HepG2 (cell line): ENCODE measurements around the gene EMILIN1. TPM values are rescaled to one million over a fixed set of nuclear protein-coding genes. Genes with fewer than 3 reads are reported as not detected.

Experiments
- ARNT2 ChIP-seq: sonication (generic); formaldehyde crosslinking; IDR thresholded peaks from 2 replicates; pipeline ENCODE4 v1.8.0; 2022; ENCODE audit warnings: mild to moderate bottlenecking, low read depth, missing genetic modification reagents, moderate library complexity
- BORCS8-MEF2B ChIP-seq: sonication (generic); formaldehyde crosslinking; IDR thresholded peaks from 2 replicates; pipeline ENCODE4 v1.8.0; 2022; ENCODE audit warnings: mild to moderate bottlenecking, missing genetic modification reagents
- GATA4 ChIP-seq: sonication (generic); IDR thresholded peaks from 2 replicates; pipeline ENCODE4 v1.6.1; 2016; ENCODE audit warnings: antibody characterized with exemption, low read depth, borderline replicate concordance
- GATAD2A ChIP-seq: IDR thresholded peaks from 2 replicates; pipeline ENCODE4 v1.6.1; 2016
- GFI1 ChIP-seq: sonication (generic); formaldehyde crosslinking; IDR thresholded peaks from 2 replicates; pipeline ENCODE4 v1.5.0; 2020; ENCODE audit warnings: missing genetic modification reagents, mild to moderate bottlenecking, borderline replicate concordance
- KLF15 ChIP-seq: sonication (generic); formaldehyde crosslinking; IDR thresholded peaks from 2 replicates; pipeline ENCODE4 v1.8.1; 2023; ENCODE audit warnings: borderline replicate concordance, mild to moderate bottlenecking, inconsistent platforms, missing genetic modification reagents, mixed read lengths
- NFE2L1 ChIP-seq: sonication (generic); formaldehyde crosslinking; IDR thresholded peaks from 2 replicates; pipeline ENCODE4 v1.4.0; 2020; ENCODE audit warnings: missing genetic modification reagents, mild to moderate bottlenecking, borderline replicate concordance
- NKX3-1 ChIP-seq: sonication (generic); formaldehyde crosslinking; IDR thresholded peaks from 2 replicates; pipeline ENCODE4 v1.5.0; 2020; ENCODE audit warnings: missing genetic modification reagents
- NR3C1 ChIP-seq: sonication (generic); formaldehyde crosslinking; IDR thresholded peaks from 2 replicates; pipeline ENCODE4 v1.4.0; 2020; ENCODE audit warnings: missing genetic modification reagents
- RBAK ChIP-seq: sonication (generic); formaldehyde crosslinking; IDR thresholded peaks from 2 replicates; pipeline ENCODE4 v1.5.1; 2020; ENCODE audit warnings: mild to moderate bottlenecking, missing genetic modification reagents
- SALL1 ChIP-seq: sonication (generic); formaldehyde crosslinking; IDR thresholded peaks from 2 replicates; pipeline ENCODE4 v1.8.0; 2022; ENCODE audit warnings: mild to moderate bottlenecking, missing genetic modification reagents
- SIX1 ChIP-seq: sonication (generic); formaldehyde crosslinking; IDR thresholded peaks from 2 replicates; pipeline ENCODE4 v1.4.0; 2020; ENCODE audit warnings: missing genetic modification reagents, borderline replicate concordance
- SMC3 ChIP-seq: IDR thresholded peaks from 2 replicates; pipeline ENCODE4 v1.6.1; 2011; ENCODE audit warnings: low read length, improper control_type of control experiment
- SYNCRIP ChIP-seq: fragments of 200-400 bp; formaldehyde crosslinking; IDR thresholded peaks from 2 replicates; pipeline ENCODE4 v1.6.1; 2018; ENCODE audit warnings: mild to moderate bottlenecking, low read depth, low read length; ENCODE audit not compliant: insufficient read depth
- ZKSCAN8 ChIP-seq: IDR thresholded peaks from 2 replicates; pipeline ENCODE4 v1.6.1; 2016; ENCODE audit warnings: borderline replicate concordance, missing genetic modification reagents, missing compliant biosample characterization
- ZNF674 ChIP-seq: sonication (generic); formaldehyde crosslinking; IDR thresholded peaks from 2 replicates; pipeline ENCODE4 v1.5.0; 2020; ENCODE audit warnings: low read depth, mild to moderate bottlenecking, missing genetic modification reagents
- ZNF749 ChIP-seq: sonication (generic); formaldehyde crosslinking; IDR thresholded peaks from 2 replicates; pipeline ENCODE4 v1.8.0; 2022; ENCODE audit warnings: mild to moderate bottlenecking, missing genetic modification reagents, moderate library complexity, borderline replicate concordance
- polyA plus RNA-seq, 8 experiments: library from polyadenylated mRNA; depleted of rRNA in 3 of 8; stranded (reverse) in 7 of 8; unstranded in 1 of 8; fragments of >200 nt; fragmentation: Illumina TruSeq in 4 of 8; extraction: Trizol in 4 of 8; gene quantifications; 2 replicates each; pipeline versions ENCODE4 v1.2.1 to v1.2.3, GENCODE V29; 2011 to 2016; ENCODE audit warnings: low read depth in 4 of 8, missing spikeins in 1 of 8, mixed read lengths in 1 of 8; ENCODE audit not compliant: insufficient read depth in 1 of 8
- total RNA-seq, 5 experiments: library from RNA; depleted of rRNA; stranded (reverse); fragments of >200 nt; fragmentation: Illumina TruSeq; extraction: Trizol; gene quantifications; 2 replicates each; pipeline ENCODE4 v1.2.3, GENCODE V29; 2016; ENCODE audit warnings: low read depth in 1 of 5
- TF ChIP-seq, protein P1 (sequence below): IDR thresholded peaks from 2 replicates; pipeline ENCODE4 v1.6.1; 2016; ENCODE audit warnings: control low read depth
- TF ChIP-seq, protein P2 (sequence below): sonication (generic); formaldehyde crosslinking; conservative IDR thresholded peaks from 2 replicates; pipeline ENCODE4 v1.8.0; 2022; ENCODE audit warnings: low read depth, missing genetic modification reagents
- TF ChIP-seq, protein P3 (sequence below): sonication (generic); formaldehyde crosslinking; IDR thresholded peaks from 2 replicates; pipeline ENCODE4 v1.5.0; 2020; ENCODE audit warnings: mild to moderate bottlenecking, missing genetic modification reagents
- TF ChIP-seq, protein P4 (sequence below): sonication (generic); formaldehyde crosslinking; IDR thresholded peaks from 2 replicates; pipeline ENCODE4 v1.4.0; 2020; ENCODE audit warnings: mild to moderate bottlenecking, missing genetic modification reagents
- TF ChIP-seq, protein P5 (sequence below): sonication (generic); formaldehyde crosslinking; IDR thresholded peaks from 2 replicates; pipeline ENCODE4 v1.8.0; 2022; ENCODE audit warnings: low read depth, missing genetic modification reagents
- TF ChIP-seq, protein P6 (sequence below): sonication (generic); formaldehyde crosslinking; IDR thresholded peaks from 2 replicates; pipeline ENCODE4 v1.4.0; 2020; ENCODE audit warnings: missing genetic modification reagents, low read depth, mild to moderate bottlenecking, borderline replicate concordance

EMILIN1 gene
- total and polyA plus RNA-seq, 2 of the 13 experiments (the other 11 are each of a cell fraction or from before 2014, with no cell fraction given): 8.1 to 9.7 TPM

DNA sequence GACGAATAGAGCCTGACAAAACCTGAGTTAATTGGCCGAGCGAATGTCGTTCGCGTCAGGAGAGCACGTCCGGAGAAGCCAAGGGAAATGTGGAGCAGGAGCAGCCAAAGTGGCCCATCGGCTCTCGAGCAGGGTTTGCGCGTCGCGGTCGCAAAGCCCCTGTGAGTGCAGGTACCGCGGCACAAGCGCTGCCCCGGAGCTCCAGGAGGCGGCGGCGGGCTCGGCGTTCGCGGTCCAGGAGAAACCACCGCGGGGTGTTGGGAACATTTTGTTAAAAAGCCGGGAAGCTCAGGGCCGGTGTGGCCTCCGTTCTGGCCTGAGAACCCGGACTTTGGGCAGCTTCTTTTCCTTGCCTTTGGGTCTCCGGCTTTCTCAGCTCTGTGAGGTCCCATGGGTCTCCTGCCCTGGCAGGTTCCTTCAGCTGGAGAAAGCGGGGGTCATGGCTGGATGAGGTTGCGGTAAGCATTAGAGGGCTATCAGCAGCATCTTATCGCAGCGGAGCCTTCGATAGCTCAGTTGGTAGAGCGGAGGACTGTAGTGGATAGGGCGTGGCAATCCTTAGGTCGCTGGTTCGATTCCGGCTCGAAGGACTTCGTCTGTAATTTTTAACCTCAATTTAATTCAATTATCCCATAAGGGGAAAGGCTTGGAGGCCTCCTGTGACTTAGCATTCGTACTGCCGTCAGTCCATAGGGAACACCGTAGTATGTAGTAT is 28.0 kb upstream of the EMILIN1 start (continued):
- TF ChIP-seq, protein P1, sequence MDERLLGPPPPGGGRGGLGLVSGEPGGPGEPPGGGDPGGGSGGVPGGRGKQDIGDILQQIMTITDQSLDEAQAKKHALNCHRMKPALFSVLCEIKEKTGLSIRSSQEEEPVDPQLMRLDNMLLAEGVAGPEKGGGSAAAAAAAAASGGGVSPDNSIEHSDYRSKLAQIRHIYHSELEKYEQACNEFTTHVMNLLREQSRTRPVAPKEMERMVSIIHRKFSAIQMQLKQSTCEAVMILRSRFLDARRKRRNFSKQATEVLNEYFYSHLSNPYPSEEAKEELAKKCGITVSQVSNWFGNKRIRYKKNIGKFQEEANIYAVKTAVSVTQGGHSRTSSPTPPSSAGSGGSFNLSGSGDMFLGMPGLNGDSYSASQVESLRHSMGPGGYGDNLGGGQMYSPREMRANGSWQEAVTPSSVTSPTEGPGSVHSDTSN (CRISPR knock-in tag): no peak
- TF ChIP-seq BORCS8-MEF2B (CRISPR knock-in tag) (peak; percentile 93; the same call in 1 of the 2 replicates), GATA4 (peak; percentile 46; the same call in 1 of the 2 replicates), ARNT2 (no peak; the same call in 1 of the 2 replicates), SMC3 (no peak; the same call in none of the 2 replicates), NKX3-1 (no peak), GFI1 (CRISPR knock-in tag) (peak; percentile 67), KLF15 (CRISPR knock-in tag) (peak; percentile 87; the same call in 1 of the 2 replicates), SALL1 (CRISPR knock-in tag) (peak; percentile 50; the same call in 1 of the 2 replicates), NR3C1 (CRISPR knock-in tag) (no peak), ZNF674 (CRISPR knock-in tag) (peak; percentile 88; the same call in 1 of the 2 replicates), NFE2L1 (CRISPR knock-in tag) (no peak), GATAD2A (peak; percentile 55; the same call in 1 of the 2 replicates), ZKSCAN8 (no peak; the same call in none of the 2 replicates), RBAK (CRISPR knock-in tag) (no peak; the same call in 1 of the 2 replicates), ZNF749 (peak; percentile 62), SIX1 (CRISPR knock-in tag) (peak; percentile 51), SYNCRIP (no peak)
- TF ChIP-seq, protein P2, sequence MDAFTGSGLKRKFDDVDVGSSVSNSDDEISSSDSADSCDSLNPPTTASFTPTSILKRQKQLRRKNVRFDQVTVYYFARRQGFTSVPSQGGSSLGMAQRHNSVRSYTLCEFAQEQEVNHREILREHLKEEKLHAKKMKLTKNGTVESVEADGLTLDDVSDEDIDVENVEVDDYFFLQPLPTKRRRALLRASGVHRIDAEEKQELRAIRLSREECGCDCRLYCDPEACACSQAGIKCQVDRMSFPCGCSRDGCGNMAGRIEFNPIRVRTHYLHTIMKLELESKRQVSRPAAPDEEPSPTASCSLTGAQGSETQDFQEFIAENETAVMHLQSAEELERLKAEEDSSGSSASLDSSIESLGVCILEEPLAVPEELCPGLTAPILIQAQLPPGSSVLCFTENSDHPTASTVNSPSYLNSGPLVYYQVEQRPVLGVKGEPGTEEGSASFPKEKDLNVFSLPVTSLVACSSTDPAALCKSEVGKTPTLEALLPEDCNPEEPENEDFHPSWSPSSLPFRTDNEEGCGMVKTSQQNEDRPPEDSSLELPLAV (CRISPR knock-in tag): no peak
- TF ChIP-seq, protein P3, sequence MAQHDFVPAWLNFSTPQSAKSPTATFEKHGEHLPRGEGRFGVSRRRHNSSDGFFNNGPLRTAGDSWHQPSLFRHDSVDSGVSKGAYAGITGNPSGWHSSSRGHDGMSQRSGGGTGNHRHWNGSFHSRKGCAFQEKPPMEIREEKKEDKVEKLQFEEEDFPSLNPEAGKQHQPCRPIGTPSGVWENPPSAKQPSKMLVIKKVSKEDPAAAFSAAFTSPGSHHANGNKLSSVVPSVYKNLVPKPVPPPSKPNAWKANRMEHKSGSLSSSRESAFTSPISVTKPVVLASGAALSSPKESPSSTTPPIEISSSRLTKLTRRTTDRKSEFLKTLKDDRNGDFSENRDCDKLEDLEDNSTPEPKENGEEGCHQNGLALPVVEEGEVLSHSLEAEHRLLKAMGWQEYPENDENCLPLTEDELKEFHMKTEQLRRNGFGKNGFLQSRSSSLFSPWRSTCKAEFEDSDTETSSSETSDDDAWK (CRISPR knock-in tag): no peak
- TF ChIP-seq, protein P4, sequence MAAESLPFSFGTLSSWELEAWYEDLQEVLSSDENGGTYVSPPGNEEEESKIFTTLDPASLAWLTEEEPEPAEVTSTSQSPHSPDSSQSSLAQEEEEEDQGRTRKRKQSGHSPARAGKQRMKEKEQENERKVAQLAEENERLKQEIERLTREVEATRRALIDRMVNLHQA (CRISPR knock-in tag): no peak; the same call in 1 of the 2 replicates
- TF ChIP-seq, protein P5, sequence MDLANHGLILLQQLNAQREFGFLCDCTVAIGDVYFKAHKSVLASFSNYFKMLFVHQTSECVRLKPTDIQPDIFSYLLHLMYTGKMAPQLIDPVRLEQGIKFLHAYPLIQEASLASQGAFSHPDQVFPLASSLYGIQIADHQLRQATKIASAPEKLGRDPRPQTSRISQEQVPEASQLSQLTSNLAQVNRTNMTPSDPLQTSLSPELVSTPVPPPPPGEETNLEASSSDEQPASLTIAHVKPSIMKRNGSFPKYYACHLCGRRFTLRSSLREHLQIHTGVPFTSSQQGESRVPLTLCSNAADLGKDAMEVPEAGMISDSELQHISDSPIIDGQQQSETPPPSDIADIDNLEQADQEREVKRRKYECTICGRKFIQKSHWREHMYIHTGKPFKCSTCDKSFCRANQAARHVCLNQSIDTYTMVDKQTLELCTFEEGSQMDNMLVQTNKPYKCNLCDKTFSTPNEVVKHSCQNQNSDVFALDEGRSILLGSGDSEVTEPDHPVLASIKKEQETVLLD (CRISPR knock-in tag): peak; percentile 57; the same call in 1 of the 2 replicates
- TF ChIP-seq, protein P6, sequence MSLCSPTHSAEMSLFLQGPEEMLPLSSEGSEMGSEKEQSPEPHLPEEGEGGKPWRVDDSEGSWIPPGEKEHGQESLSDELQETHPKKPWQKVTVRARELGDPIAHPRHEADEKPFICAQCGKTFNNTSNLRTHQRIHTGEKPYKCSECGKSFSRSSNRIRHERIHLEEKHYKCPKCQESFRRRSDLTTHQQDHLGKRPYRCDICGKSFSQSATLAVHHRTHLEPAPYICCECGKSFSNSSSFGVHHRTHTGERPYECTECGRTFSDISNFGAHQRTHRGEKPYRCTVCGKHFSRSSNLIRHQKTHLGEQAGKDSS (CRISPR knock-in tag): no peak; the same call in none of the 2 replicates
